Measurements from ENCODE around the gene PARP11. TPM values are rescaled to one million over a fixed set of nuclear protein-coding genes. Genes with fewer than 3 reads are reported as not detected.

PARP11 gene
- total and polyA plus RNA-seq, 3 donors from 2014 or later = 16.8 to 20.6 (median 20.5) TPM

DNA sequence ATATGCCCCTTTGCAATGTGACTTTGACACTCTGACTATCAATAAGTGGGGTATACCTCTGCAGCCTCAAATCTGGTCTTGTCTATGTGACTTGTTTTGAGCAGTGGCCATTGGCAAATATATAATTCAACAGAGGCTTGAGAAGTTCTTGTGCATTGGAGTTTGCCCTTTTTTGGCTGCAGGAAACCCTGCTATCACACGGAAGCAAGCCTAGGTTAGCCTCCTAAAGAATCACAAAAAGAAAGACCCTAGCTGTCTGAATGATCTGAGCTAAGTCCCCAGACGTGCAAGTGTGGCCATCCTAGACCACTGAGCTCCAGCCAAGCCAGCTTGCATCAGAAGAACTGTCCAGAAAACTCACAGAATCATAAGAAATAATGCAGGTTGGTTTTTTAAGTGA, 31.8 kb upstream of the PARP11 start:
- Histone ChIP-seq H3K27ac (no peak overlapping the region), H3K4me3 (no peak overlapping the region), H3K27me3 (no peaks in the 10 kb centered on the region), H3K4me1 (no peaks in the 10 kb centered on the region), H3K36me3 (ENCODE audit: low read depth, missing control alignments) (no peaks in the 10 kb centered on the region), H3K9me3 (no peaks in the 10 kb centered on the region)
- no peak for TF ChIP-seq POLR2A (IDR thresholded peaks at IDR 0.05)
- TF ChIP-seq, protein P1, sequence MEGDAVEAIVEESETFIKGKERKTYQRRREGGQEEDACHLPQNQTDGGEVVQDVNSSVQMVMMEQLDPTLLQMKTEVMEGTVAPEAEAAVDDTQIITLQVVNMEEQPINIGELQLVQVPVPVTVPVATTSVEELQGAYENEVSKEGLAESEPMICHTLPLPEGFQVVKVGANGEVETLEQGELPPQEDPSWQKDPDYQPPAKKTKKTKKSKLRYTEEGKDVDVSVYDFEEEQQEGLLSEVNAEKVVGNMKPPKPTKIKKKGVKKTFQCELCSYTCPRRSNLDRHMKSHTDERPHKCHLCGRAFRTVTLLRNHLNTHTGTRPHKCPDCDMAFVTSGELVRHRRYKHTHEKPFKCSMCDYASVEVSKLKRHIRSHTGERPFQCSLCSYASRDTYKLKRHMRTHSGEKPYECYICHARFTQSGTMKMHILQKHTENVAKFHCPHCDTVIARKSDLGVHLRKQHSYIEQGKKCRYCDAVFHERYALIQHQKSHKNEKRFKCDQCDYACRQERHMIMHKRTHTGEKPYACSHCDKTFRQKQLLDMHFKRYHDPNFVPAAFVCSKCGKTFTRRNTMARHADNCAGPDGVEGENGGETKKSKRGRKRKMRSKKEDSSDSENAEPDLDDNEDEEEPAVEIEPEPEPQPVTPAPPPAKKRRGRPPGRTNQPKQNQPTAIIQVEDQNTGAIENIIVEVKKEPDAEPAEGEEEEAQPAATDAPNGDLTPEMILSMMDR (IDR thresholded peaks at IDR 0.05) = no peak
- intact Hi-C loops (cut with DNase I; ENCODE audit: low total_unique reads) = no loop called here
- 50 to 65% methylated on average over 2 of the region's 2 CpGs for WGBS, 2 donors
- DNase-seq = no peak

DNA sequence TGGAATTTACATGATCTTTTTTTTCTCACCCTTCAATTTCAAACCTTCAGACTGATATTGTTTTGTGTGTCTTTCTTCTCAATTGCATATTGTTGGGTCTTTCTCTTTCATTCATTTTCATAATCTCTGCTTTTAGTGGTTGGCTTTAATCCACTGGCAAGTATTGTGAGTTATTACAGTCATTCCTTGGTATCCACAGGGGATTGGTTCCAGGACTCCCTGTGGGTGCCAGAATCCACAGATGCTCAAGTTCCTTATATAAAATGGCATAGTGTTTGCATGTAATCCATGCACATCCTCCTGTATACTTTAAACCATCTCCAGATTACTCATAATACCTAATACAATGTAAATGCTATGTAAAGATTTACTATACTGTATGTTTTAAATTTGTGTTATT, 29.7 kb upstream of the PARP11 start:
- no peaks in the 10 kb centered on the region for H3K4me1 ChIP-seq
- no peak for DNase-seq
- no peaks in the 10 kb centered on the region for H3K27me3 ChIP-seq
- no peaks in the 10 kb centered on the region for H3K36me3 ChIP-seq (ENCODE audit: low read depth, missing control alignments)
- H3K27ac ChIP-seq = no peak overlapping the region
- TF ChIP-seq, protein P1 (IDR thresholded peaks at IDR 0.05) = no peak
- TF ChIP-seq POLR2A (IDR thresholded peaks at IDR 0.05) = no peak
- H3K9me3 ChIP-seq = no peaks in the 10 kb centered on the region
- intact Hi-C loops (cut with DNase I; ENCODE audit: low total_unique reads) = no loop called here
- H3K4me3 ChIP-seq = no peak overlapping the region

DNA sequence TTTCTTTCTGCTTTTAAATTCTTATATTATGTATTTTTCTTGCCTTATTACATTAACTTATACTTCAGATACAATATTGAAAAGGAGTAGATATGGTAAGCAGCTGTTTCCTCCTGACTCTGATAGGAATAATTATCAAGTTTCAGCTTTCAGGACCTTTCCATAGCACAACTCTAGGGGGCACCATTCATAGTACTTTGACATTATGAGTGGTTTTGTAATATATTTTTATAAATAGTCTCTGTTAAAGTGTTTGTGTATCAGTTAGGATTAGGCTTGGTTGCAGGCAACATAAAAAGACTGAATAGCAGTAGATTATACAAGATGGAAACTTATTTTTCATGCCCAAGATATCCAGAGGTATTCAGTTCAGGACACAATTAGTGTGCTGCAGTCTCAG, 27.9 kb upstream of the PARP11 start:
- no peak for DNase-seq
- TF ChIP-seq, protein P1 (IDR thresholded peaks at IDR 0.05) = no peak
- TF ChIP-seq POLR2A (IDR thresholded peaks at IDR 0.05) = no peak
- Histone ChIP-seq H3K9me3 (no peaks in the 10 kb centered on the region), H3K27me3 (no peaks in the 10 kb centered on the region), H3K4me3 (no peak overlapping the region), H3K27ac (no peak overlapping the region), H3K36me3 (ENCODE audit: low read depth, missing control alignments) (no peaks in the 10 kb centered on the region), H3K4me1 (no peaks in the 10 kb centered on the region)
- intact Hi-C loops (cut with DNase I; ENCODE audit: low total_unique reads) = no loop called here

DNA sequence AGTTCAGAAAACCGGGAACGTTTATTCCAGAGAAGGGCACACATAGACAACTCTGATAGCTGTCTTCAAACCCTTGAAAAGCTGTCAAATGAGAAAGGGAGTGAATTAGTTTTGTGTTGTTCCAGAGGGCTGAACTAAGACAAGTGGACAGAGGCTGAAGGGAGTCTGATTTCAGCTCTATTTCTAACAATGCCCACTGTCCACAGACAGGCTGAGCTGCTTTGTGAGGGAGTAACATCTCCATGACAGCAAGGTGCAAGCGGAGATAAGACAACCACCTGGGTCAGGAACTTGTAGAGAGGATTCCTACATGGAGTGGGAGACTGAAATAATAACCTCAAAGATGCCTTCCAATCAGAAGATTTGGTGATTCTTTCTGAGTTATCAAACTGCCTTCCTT, 25.6 kb upstream of the PARP11 start:
- Histone ChIP-seq H3K9me3 (no peaks in the 10 kb centered on the region), H3K36me3 (ENCODE audit: low read depth, missing control alignments) (no peaks in the 10 kb centered on the region), H3K4me1 (no peaks in the 10 kb centered on the region), H3K27me3 (no peaks in the 10 kb centered on the region), H3K27ac (no peak overlapping the region), H3K4me3 (no peak overlapping the region)
- 54 to 64% methylated on average over 3 of the region's 3 CpGs for whole genome bisulfite sequencing, 2 donors
- no peak for TF ChIP-seq POLR2A (IDR thresholded peaks at IDR 0.05)
- TF ChIP-seq, protein P1 (IDR thresholded peaks at IDR 0.05) = no peak
- intact Hi-C loops (cut with DNase I; ENCODE audit: low total_unique reads) = no loop called here
- no peak for DNase-seq

DNA sequence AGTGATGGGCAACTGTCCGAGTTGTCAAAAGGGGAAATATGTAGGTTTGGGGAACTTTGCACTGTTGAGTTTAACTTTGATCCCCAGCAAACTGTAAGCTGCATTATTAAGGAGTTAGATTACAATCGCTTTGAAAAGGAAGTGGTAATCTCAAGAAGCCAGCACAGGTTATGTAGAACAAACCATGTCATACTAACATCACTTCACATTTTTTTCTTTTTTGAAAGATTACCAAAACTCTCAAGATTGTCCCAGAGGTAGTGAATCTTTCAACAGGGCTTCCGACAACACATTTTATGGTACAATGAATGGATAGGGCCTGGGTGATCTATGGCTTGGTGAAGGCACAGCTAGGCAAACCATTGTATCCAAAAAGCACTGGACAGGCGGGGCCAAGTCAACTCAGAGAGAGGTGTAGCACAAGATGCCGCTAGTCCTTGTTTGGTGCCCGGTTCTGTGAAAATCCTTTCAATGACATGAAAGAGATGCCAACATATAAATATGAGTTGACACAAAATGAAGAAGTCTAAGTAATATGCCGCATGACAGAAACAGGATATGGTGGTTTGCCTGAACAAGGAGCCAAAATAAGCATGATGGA, 24.3 kb upstream of the PARP11 start:
- intact Hi-C loops (cut with DNase I; ENCODE audit: low total_unique reads) = no loop called here
- no peak for DNase-seq

More for the DNA sequence above, 24.3 kb upstream of the PARP11 start:
- 91 to 92% methylated on average over 7 of the region's 7 CpGs for WGBS, 2 donors
- Histone ChIP-seq H3K4me3 (no peak overlapping the region), H3K27ac (no peak overlapping the region), H3K4me1 (no peaks in the 10 kb centered on the region), H3K27me3 (no peaks in the 10 kb centered on the region), H3K9me3 (no peaks in the 10 kb centered on the region), H3K36me3 (ENCODE audit: low read depth, missing control alignments) (no peaks in the 10 kb centered on the region)
- no peak for TF ChIP-seq POLR2A (IDR thresholded peaks at IDR 0.05)
- TF ChIP-seq, protein P1 (IDR thresholded peaks at IDR 0.05) = no peak
